Activated CD4-positive, alpha-beta T cell treated with anti-CD3 and anti-CD28 coated beads for 48 hours (primary cell): ENCODE measurements around the gene TTC33.
"Not testable (repeated sequence)": the region's sequence is repeated elsewhere in the genome, so short reads cannot be mapped to it uniquely, and the experiment has no call there.

ENCODE experiments used
- DNase-seq: peaks from one replicate; pipeline ENCODE4 v3.0.0-alpha.2; 2020

The TTC33 gene

GRCh38 chr5:40716000-40716399 is 39.8 kb downstream of the TTC33 start:
- no peak for DNase-seq

DNA sequence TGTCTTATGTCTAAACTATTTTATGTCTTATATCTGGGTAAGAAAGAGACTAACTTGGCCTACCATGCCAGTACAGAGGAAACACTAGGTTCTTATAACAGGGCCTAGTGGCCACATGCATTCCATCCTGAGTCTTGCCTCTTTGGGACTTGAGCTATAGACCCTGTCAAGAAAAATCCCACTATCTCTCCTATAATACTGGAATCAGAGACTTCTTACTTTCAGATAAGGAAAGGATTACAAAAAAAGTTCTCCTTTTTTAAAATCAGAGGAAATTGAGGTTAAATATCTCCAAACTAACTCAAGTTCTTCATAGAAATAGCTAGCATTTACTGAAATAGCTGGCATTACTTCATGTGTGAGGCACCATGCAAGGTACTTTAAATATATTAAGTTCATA is 41.8 kb downstream of the TTC33 start:
- no peak for DNase-seq

DNA sequence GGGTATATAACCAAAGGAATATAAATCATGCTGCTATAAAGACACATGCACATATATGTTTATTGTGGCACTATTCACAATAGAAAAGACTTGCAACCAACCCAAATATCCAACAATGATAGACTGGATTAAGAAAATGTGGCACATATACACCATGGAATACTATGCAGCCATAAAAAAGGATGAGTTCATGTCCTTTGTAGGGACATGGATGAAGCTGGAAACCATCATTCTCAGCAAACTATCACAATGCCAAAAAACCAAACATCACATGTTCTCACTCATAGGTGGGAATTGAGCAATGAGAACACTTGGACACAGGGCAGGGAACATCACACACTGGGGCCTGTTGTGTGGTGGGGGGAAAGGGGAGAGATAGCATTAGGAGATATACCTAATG is 45.2 kb downstream of the TTC33 start:
- DNase-seq, result not testable (repeated sequence)

- DNase-seq, result not testable (repeated sequence)
These were observed 50.3 kb downstream of the TTC33 start for GRCh38 chr5:40705484-40705883.

GRCh38 chr5:40702027-40702426 is 53.7 kb downstream of the TTC33 start:
- DNase-seq, result not testable (repeated sequence)

- DNase-seq, result no peak
These were observed 55.5 kb downstream of the TTC33 start for GRCh38 chr5:40700116-40700782.

GRCh38 chr5:40694433-40694832 is 61.3 kb downstream of the TTC33 start:
- no peak for DNase-seq

GRCh38 chr5:40691894-40692293 is 63.9 kb downstream of the TTC33 start:
- DNase-seq, result no peak

GRCh38 chr5:40690267-40690666 is 65.5 kb downstream of the TTC33 start:
- no peak for DNase-seq

DNA sequence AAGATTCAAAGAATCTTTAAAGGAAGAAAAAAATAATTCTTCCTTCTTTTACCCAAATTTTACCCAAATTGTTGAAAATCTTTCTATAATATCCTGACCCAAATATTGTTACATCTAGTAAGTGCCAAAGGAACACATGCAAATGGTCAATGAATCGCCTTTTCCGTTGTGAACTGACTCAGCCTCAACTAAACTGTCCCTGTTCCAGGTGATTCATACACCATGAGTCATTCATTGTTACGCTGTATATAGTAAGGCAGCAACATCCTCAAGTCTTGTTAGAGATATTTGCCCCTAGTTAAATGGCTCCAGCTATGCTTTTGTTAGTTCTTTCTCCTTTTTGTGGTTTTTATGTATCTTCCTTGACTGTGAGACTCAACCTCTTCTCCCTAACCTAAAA is 66.3 kb downstream of the TTC33 start:
- peak; percentile 66 for DNase-seq

- no peak for DNase-seq
These were observed 66.8 kb downstream of the TTC33 start for GRCh38 chr5:40688996-40689395.

DNA sequence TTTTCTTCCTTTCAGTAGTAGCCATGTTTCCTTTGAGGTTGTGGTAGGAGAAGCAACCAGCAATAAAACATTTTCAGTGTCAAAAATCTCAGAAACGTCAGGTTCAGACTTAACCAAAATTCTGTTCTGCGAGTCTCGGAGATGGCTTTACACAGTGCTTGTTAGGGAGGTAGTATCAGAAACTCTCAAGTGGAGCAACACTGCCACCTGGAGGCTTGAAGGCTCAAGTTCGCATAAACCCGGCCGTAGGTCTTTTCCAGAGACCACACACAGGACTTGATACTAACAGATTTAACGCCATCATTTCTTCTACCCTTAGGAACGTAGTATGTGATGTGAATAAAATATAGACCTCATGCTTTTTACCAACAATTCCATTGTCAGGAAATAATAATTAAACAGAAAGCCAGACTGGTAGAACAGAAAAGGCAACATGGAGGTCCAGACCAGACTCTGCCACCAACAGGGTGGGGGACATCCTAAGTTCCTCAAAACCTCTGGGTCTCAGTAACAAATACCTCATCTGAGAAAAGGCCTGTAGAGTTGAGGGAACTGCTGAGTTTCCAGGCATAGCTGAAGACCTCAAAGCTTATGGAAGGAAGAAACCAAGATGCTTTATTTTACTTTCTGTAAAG is 67.5 kb downstream of the TTC33 start:
- DNase-seq, result peak; percentile 91

DNA sequence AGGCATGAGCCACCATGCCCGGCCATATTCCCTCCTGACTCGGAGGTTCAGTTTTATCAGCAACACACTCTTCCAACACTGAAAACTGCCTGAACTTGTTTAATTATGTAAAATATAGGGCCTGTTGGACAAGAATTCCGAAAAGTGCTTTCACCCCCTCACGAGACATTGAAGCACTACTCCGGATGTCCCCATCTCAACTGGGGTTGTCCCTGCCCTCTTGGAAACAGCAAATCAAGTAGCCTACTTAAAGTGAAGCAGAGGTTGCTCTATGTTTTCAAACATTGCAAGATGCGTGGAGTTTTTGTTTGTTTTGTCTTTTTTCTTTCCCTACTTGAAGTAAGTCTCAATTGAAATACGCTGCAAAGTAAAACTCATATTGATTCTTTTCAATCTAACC is 68.4 kb downstream of the TTC33 start:
- DNase-seq, result peak; percentile 39

- no peak for DNase-seq
These were observed 69.7 kb downstream of the TTC33 start for GRCh38 chr5:40685976-40686486.

GRCh38 chr5:40685193-40685592 is 70.6 kb downstream of the TTC33 start:
- no peak for DNase-seq

DNA sequence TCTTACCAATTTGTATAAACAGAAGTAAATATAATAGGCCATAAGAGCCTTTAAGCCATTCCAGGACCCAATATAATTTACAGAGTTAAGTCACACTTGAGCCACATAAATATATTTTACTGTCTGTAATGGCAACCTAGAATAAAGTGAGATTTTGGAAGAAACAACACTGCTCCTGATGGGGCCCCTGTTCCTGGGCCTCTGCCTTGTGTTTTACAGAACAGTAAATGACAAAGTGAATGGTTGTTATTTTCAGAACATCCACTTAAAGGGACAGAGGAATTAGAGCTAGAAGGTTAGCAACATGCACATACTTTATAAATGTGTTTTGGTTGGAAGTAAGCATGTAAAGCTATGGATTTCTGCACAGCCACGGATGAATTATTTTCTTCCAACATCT is 72.5 kb downstream of the TTC33 start:
- DNase-seq, result no peak

GRCh38 chr5:40682154-40683017 is 73.4 kb downstream of the TTC33 start:
- DNase-seq, result no peak

- peak; percentile 56 for DNase-seq
These were observed 74.2 kb downstream of the TTC33 start for GRCh38 chr5:40681363-40682153.

DNA sequence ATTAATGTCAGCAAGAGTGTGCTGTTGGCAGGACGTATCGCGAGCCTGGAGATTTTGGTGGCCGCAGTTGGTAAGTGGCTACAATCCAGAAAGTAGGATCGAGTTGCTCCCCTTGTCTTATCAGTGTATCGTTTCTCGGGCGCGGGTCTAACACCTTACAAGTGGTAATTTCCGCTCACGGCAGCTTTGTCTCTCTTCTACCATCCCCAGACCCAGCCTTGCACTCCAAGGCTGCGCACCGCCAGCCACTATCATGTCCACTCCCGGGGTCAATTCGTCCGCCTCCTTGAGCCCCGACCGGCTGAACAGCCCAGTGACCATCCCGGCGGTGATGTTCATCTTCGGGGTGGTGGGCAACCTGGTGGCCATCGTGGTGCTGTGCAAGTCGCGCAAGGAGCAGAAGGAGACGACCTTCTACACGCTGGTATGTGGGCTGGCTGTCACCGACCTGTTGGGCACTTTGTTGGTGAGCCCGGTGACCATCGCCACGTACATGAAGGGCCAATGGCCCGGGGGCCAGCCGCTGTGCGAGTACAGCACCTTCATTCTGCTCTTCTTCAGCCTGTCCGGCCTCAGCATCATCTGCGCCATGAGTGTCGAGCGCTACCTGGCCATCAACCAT is 74.9 kb downstream of the TTC33 start:
- peak; percentile 64 for DNase-seq

- DNase-seq, result peak; percentile 46
These were observed 75.7 kb downstream of the TTC33 start, which contains the start of gene PTGER4 for GRCh38 chr5:40679913-40680681. Gene PTGER4 (plus strand): TSS chr5:40679915. CDS start chr5:40680994, 1,079 bp downstream.
